Left lung (tissue), 10 donors: ENCODE data around the gene FMN1. TPM values are rescaled to one million over a fixed set of nuclear protein-coding genes. Genes with fewer than 3 reads are reported as not detected.

Source experiments
- ATAC-seq: fragments of 200-7000 bp; cut with Tn5 transposase; one replicate; pipeline ENCODE4 v1.9.1; 2020; ENCODE audit warnings: moderate library complexity
- DNase-seq, 4 donors: peaks; one replicate each; pipeline ENCODE4 v3.0.0-alpha.2; 2013 to 2020
- H3K27ac ChIP-seq, 2 donors: fragments of 200-600 bp; sonication (generic) in 1 of 2; one replicate each; pipeline versions ENCODE4 v1.5.0 to v1.8.0; 2020 to 2021
- H3K27me3 ChIP-seq, 2 donors: fragments of 200-600 bp; sonication (generic) in 1 of 2; one replicate each; pipeline versions ENCODE4 v1.5.0 to v1.8.0; 2020 to 2021
- H3K36me3 ChIP-seq, 2 donors: fragments of 200-600 bp; sonication (generic) in 1 of 2; one replicate each; pipeline versions ENCODE4 v1.5.0 to v1.8.0; 2020 to 2021
- H3K4me1 ChIP-seq, 2 donors: fragments of 200-600 bp; one replicate each; pipeline ENCODE4 v1.8.0; 2021
- H3K4me3 ChIP-seq, 2 donors: fragments of 200-600 bp; sonication (generic) in 1 of 2; one replicate each; pipeline versions ENCODE4 v1.5.0 to v1.8.0; 2020 to 2021; ENCODE audit warnings: mild to moderate bottlenecking in 1 of 2
- H3K9me3 ChIP-seq, 2 donors: fragments of 200-600 bp; sonication (generic) in 1 of 2; one replicate each; pipeline versions ENCODE4 v1.5.0 to v1.8.0; 2020 to 2021
- intact Hi-C, 2 donors: fragments of 100-400 bp; cut with DNase I; formaldehyde crosslinking; loops; one replicate each; pipeline versions ENCODE4 v1.11.2 to v1.14.2; 2022
- polyA plus RNA-seq, 6 donors: library from polyadenylated mRNA; unstranded; fragments of 120-200 nt; gene quantifications; one replicate each; pipeline ENCODE4 v1.2.1, GENCODE V29; 2013; ENCODE audit not compliant: insufficient read length in 6 of 6
- total RNA-seq, 2 donors: library from RNA; stranded (reverse); fragmentation: NEBNext Ultra II Directional; extraction: Animal tissue kit (Norgen Biotek cat#: 25700); gene quantifications; one replicate each; pipeline ENCODE4 v1.2.1, GENCODE V29; 2021
- TF ChIP-seq, protein P1 (sequence below), 2 donors: fragments of 200-600 bp; sonication (generic) in 1 of 2; IDR thresholded peaks; one replicate each; pipeline versions ENCODE4 v1.5.0 to v1.8.0; 2021; ENCODE audit warnings: antibody characterized with exemption in 2 of 2
- donor health status: DM: no; HTN: yes; CAD: no.
- donor health status: DM: no; HTN: no; CAD: no.

FMN1 gene
- total and polyA plus RNA-seq, 8 donors, result 4.6 to 45.2 (median 8.4) TPM

- ATAC-seq (no peak), DNase-seq (no peak)
- Histone ChIP-seq H3K27me3 (no peaks in the 10 kb centered on the region), H3K4me1 (peaks cover 5 to 10% of the 10 kb centered on the region in 2 donors), H3K4me3 (no peak overlapping the region), H3K27ac (peak overlapping the region; percentile 28 to 50), H3K9me3 (no peaks in the 10 kb centered on the region), H3K36me3 (no peaks in the 10 kb centered on the region)
- TF ChIP-seq, protein P1, sequence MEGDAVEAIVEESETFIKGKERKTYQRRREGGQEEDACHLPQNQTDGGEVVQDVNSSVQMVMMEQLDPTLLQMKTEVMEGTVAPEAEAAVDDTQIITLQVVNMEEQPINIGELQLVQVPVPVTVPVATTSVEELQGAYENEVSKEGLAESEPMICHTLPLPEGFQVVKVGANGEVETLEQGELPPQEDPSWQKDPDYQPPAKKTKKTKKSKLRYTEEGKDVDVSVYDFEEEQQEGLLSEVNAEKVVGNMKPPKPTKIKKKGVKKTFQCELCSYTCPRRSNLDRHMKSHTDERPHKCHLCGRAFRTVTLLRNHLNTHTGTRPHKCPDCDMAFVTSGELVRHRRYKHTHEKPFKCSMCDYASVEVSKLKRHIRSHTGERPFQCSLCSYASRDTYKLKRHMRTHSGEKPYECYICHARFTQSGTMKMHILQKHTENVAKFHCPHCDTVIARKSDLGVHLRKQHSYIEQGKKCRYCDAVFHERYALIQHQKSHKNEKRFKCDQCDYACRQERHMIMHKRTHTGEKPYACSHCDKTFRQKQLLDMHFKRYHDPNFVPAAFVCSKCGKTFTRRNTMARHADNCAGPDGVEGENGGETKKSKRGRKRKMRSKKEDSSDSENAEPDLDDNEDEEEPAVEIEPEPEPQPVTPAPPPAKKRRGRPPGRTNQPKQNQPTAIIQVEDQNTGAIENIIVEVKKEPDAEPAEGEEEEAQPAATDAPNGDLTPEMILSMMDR (IDR thresholded peaks at IDR 0.05), result no peak
- intact Hi-C loops, result loop anchor here in 1 of 2 donors (10.0 kb wide), 2 partner anchors 46 to 106 kb away; no protein-coding TSS in a partner anchor
These were observed 166.0 kb downstream of the FMN1 start for GRCh38 chr15:33028495-33028894.

DNA sequence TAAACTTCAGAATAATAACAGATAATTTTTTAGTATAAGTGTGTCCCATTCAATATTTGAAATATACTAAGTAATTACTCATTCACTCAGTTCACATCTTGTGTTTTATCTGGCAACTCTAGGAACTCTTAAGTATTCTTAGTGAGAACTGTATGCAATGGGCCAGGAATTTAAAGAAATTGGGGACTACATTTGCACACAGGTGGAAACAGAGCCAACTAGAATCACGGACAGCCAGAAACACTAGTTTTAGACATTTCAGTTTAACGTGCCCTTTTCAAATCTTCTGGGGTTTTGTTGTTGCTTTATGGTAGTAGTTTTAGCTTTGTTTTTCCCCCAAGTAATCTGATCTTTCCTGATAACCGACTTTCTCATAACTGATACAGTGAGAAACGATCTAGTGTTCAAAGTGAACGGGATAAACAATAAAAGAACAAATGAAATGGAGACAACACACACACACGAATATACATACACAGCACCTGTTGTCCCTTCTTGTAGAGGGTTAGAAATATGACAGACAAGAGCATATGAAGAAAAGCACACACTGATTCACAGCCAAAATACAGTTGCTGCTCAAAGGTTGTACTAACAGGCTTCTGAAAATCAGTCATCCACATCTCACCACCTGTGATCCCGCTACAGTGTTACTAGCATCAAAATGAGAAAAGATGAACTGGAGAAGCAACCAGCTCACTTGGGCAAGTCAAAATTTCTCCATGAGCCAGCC, 167.0 kb downstream of the FMN1 start:
- TF ChIP-seq, protein P1 (IDR thresholded peaks at IDR 0.05), result no peak
- H3K36me3 ChIP-seq, result no peaks in the 10 kb centered on the region
- H3K4me3 ChIP-seq, result no peak overlapping the region
- H3K27ac ChIP-seq, result peak overlapping the region; percentile 61
- DNase-seq, result no peak
- H3K9me3 ChIP-seq, result no peaks in the 10 kb centered on the region
- peak; percentile 23 for ATAC-seq
- peaks cover 13 to 15% of the 10 kb centered on the region in 2 donors for H3K4me1 ChIP-seq
- intact Hi-C loops, result loop anchor here in 1 of 2 donors (10.0 kb wide), 2 partner anchors 47 to 107 kb away; no protein-coding TSS in a partner anchor
- H3K27me3 ChIP-seq, result no peaks in the 10 kb centered on the region

- Histone ChIP-seq H3K9me3 (no peaks in the 10 kb centered on the region), H3K4me3 (no peak overlapping the region), H3K36me3 (no peaks in the 10 kb centered on the region), H3K27me3 (no peaks in the 10 kb centered on the region), H3K4me1 (peaks cover 13 to 20% of the 10 kb centered on the region in 2 donors), H3K27ac (peak overlapping the region; percentile 61)
- peak; percentile 74 for ATAC-seq
- peak in 2 of 4 donors; percentile 27 to 62 for DNase-seq
- intact Hi-C loops, result loop anchor here in 1 of 2 donors (10.0 kb wide), 2 partner anchors 48 to 108 kb away; no protein-coding TSS in a partner anchor
- TF ChIP-seq, protein P1 (IDR thresholded peaks at IDR 0.05), result no peak
These were observed 167.9 kb downstream of the FMN1 start for GRCh38 chr15:33026614-33027013.

- DNase-seq, result peak in 3 of 4 donors; percentile 28 to 79 (median 65)
- H3K27ac ChIP-seq, result peak overlapping the region; percentile 23 to 35
- intact Hi-C loops, result loop anchor here in 1 of 2 donors (10.0 kb wide), 2 partner anchors 52 to 112 kb away; no protein-coding TSS in a partner anchor
These were observed 171.9 kb downstream of the FMN1 start for GRCh38 chr15:33022629-33023028.

More at GRCh38 chr15:33022629-33023028, 171.9 kb downstream of the FMN1 start:
- peaks cover 0 to 7% of the 10 kb centered on the region in 2 donors for H3K36me3 ChIP-seq
- H3K4me3 ChIP-seq, result no peak overlapping the region
- no peaks in the 10 kb centered on the region for H3K27me3 ChIP-seq
- peaks cover 9 to 14% of the 10 kb centered on the region in 2 donors for H3K4me1 ChIP-seq
- peak; percentile 91 for ATAC-seq
- TF ChIP-seq, protein P1 (IDR thresholded peaks at IDR 0.05), result no peak
- H3K9me3 ChIP-seq, result no peaks in the 10 kb centered on the region
